HG03060 (cell line): ENCODE results near the gene SHFL.

ENCODE experiments used
- ATAC-seq: cut with Tn5 transposase; IDR thresholded peaks from one replicate; pipeline ENCODE4 v1.9.1; 2021; ENCODE audit warnings: low read depth, moderate number of reproducible peaks; ENCODE audit not compliant: unreplicated experiment

SHFL gene

GRCh38 chr19:10085641-10086590 lies at the start of gene SHFL:
TSS of gene SHFL (plus strand) at chr19:10086317. CDS start at chr19:10086428, 111 bp downstream.
- no peak for ATAC-seq

DNA sequence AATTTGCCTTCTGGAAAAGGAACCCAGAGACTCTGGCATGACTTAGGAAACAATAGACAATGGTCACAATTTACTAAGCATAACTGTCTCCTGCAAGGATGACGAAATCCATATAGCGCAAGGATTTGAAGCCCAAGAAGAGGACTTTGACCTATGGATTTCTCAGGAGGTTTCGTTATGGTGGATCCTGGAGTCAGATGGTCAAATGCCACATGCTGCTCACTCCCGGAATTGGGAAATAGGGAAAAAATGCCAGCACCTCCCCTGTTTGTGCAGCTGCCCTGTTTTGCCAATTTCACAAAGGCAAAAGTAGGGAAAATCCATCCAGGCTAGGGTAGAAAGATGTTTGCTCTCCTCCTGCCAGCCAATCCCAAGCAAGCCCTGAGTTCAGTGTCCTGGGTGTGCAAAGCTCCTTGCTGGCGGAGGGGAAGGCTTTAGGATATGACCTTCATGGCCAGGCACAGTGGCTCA lies 49.5 kb upstream of the SHFL start:
- no peak for ATAC-seq

GRCh38 chr19:10037367-10037766 lies 48.8 kb upstream of the SHFL start:
- ATAC-seq: no peak

DNA sequence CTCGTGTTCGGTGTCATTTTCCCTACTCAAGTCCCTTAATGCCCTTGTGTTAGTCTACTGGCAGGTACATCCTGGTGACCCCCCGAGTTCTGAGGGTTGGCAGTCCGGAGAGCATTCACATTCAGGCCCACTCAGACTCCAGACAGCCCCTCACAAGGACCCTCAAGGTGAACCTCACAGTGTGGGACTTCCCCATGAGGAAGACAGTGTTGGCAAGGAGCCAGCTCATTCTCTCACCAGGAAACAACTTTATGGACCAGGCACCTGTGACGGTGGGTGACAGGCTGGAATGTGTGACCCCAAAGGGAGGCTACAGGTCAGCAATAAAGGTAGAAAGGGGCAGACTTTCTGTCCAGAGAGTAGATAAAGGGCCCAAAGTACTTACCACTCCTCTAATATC lies 48.3 kb upstream of the SHFL start:
- ATAC-seq: no peak

GRCh38 chr19:10043286-10043927 lies 42.7 kb upstream of the SHFL start:
- no peak for ATAC-seq

DNA sequence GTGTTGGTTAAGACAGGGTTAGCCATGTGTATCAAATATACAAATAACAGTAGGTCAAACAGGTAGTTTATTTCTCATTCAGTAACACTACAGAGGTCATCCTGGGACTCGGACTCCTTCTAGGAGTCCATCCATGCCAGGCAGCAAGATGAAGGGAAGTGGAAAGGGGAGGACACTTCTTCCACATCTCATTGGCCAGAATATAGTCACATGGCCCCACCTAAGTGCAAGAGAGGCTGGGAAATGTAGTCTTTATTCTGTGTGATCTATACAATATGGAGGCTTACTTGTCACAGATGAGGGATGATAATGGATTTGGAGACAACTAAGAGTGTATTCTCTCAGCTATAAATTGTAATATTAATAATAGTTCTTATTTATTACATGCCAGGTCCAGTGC lies 41.7 kb upstream of the SHFL start:
- ATAC-seq: no peak

DNA sequence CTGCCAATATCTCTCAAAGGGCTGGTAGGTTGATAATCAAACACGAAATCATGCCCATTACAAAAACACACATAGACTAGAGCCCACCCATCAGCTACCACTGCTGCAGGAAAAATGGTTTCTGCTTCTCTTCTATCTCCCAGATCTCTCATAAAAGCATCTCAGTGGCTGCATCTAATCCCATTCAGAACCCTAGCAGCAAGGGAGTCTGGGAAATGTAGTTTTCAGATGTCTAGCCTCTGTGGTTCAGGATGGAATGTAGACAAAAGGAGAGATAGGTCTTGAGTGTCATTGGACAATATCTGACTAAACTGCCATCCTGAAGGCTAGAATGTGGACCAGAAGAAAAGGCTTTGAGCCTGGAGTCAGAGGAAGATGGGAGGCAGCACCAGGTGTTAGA lies 40.7 kb upstream of the SHFL start:
- no peak for ATAC-seq

DNA sequence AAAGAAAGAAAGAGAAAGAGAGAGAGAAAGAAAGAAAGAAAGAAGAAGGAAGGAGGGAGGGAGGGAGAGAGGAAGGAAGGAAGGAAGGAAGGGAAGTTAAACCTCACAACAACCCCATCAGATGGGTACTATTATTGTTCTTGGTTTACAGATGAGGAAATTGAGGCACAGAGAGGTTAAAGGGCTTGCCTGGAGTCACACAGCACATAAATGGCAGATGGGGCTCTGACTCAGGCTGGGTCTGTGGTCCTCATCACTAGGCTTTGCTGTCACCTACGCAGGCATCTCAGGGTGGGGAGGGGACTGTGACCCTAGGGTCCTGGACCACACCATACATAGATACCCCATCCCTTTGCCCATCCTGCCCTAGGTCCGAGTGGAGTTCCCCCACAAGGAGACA lies 36.5 kb upstream of the SHFL start:
- no peak for ATAC-seq

DNA sequence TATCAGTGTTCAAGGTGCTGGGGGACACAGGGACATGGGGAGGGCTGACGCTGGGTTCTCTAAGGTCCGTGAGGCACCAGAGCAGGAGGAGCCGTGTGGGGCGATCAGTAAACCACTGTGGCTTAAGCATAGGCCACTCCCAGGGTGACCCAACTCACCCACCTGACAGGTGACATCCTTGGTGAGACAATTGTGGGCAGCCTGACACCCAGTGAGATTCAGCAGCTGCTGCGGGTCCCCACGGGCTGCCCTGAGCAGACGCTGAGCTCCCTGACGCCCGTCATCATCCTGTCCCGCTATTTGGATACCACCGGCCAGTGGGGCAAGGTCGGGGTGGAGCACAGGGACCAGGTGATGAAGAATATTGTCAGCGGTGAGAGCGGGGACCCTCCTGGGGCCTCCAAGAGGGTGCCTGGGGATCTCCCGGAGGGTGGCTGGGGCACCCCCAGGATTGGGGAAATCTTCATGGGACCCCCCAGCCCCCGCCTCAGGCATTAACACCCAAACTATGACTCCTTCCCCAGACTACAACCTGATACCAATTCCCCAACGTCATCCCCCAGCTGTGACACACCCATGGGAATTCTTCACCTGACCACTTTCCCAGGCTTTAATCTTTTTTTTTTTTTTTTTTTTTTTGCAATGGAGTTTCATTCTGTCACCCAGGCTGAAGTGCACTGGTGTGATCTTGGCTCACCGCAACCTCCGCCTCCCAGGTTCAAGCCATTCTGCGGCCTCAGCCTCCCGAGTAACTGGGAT lies 33.3 kb upstream of the SHFL start:
- no peak for ATAC-seq

- ATAC-seq: no peak
These were observed 24.3 kb upstream of the SHFL start for GRCh38 chr19:10061717-10062310.

- ATAC-seq: no peak
These were observed 17.9 kb upstream of the SHFL start for GRCh38 chr19:10068205-10068604.

DNA sequence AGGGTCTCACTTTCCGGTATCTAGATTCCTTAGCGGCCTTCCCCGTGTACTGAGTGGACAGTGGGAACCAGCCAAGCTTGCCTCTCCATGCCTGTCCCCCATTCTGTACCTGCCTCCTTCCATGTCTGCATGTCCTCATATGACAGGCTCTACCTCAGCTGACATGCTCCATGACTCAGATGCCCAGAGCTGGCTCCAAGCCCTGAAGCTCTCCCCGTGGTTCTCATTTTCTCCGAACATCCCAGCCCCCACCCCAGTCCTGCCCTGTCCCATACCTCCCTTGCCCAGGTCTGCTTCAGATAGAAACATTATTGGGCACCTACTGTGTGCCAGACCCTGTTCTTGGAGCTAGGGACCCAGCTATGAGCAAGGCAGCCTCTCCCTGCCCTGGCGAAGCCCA lies 17.1 kb upstream of the SHFL start:
- no peak for ATAC-seq

- ATAC-seq: no peak
These were observed 15.2 kb upstream of the SHFL start for GRCh38 chr19:10070730-10071446.

GRCh38 chr19:10074153-10074552 lies 12.0 kb upstream of the SHFL start:
- no peak for ATAC-seq

DNA sequence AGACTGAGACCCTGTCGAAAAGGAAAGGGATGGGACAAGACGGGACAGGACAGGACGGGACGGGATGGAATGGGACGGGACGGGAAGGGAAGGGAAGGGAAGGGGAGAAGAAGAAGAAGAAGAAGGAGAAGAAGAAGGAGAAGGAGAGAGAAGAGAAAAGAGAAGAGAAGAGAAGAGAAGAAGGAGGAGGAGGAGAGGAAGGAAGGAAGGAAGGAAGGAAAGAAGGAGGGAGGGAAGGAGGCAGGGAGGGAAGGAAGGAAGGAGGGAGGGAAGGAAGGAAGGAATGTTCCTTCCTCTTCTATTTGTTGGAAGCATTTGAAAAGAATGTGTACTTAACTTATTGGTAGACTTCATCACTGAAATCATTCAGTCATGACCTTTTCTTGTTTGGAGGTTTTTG lies 9.6 kb upstream of the SHFL start:
- ATAC-seq: no peak

DNA sequence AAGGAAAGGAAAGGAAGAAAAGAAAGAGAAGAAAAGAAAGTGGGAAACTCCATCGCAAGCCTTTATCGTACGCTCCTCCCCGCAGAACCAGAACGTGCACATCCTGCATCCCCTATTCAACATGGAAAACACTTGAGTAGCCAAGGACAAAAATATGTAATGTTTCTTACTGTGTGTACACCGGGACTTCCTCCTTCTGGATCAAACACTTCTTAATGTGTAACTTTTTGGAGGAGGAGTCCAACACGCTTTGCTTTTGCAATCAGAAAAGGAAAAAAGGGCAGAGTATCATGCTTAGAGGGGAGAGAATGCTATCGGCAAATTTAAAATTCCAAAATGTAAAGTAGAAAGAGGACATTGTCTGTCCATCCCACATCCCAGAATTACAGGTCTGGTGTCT lies 7.8 kb upstream of the SHFL start:
- no peak for ATAC-seq

DNA sequence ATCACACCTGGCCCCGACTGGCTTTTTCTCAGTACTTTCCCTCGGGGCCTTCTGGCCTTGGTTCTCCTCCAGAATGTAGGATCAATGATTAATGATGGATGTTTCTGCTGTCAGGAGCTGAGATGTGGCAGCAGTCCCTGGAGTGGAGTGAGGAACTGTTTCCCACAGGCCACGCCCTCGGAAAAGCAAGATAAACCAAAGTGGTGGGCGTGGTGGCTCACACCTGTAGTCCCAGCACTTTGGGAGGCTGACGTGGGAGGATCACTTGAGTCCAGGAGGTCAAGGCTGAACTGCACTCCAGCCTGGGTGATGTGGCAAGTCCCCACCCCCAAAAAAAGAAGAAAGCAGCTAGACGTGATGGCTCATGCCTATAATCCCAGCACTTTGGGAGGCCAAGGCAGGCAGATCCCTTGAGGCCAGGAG lies 7.1 kb upstream of the SHFL start:
- no peak for ATAC-seq

DNA sequence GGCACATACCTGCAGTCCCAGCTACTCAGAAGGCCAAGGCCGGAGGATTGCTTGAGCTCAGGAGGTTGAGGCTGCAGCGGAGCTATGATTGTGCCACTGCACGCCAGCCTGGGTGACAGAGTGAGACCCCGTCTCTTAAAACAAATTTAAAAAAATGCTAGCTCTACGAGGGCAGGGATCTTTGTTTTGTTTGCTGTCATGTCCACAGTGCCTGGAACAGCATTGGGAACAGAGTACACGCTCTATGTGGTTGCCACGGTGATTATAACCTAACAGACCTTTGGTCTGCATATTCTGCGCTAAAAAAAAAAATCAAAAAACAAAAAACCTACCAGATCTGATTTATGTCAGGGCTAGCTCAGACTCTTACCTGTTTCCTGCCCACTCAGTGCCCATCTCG lies 2.2 kb upstream of the SHFL start:
- ATAC-seq: no peak

- ATAC-seq: no peak
These were observed 1.3 kb upstream of the SHFL start for GRCh38 chr19:10084803-10085202.

- no peak for ATAC-seq
These were observed 575 bp downstream of the SHFL start for GRCh38 chr19:10086591-10087192.
